GM20000 (cell line): ENCODE results near the gene B3GAT2.
A peak's percentile ranks its signal among the peaks of the same experiment; 100 is the strongest.

Experiments used
- DNase-seq: peaks from one replicate; pipeline ENCODE4 v3.0.0; 2012; ENCODE audit warnings: low spot score
- TF ChIP-seq, protein P1 (sequence below): IDR thresholded peaks from 2 replicates; pipeline ENCODE4 v1.5.1; 2012; ENCODE audit warnings: mild to moderate bottlenecking, control low read depth; ENCODE audit errors: extremely low read depth, missing control alignments

B3GAT2 gene

GRCh38 chr6:70900047-70900446 is 56.8 kb downstream of the B3GAT2 start:
- TF ChIP-seq, protein P1, sequence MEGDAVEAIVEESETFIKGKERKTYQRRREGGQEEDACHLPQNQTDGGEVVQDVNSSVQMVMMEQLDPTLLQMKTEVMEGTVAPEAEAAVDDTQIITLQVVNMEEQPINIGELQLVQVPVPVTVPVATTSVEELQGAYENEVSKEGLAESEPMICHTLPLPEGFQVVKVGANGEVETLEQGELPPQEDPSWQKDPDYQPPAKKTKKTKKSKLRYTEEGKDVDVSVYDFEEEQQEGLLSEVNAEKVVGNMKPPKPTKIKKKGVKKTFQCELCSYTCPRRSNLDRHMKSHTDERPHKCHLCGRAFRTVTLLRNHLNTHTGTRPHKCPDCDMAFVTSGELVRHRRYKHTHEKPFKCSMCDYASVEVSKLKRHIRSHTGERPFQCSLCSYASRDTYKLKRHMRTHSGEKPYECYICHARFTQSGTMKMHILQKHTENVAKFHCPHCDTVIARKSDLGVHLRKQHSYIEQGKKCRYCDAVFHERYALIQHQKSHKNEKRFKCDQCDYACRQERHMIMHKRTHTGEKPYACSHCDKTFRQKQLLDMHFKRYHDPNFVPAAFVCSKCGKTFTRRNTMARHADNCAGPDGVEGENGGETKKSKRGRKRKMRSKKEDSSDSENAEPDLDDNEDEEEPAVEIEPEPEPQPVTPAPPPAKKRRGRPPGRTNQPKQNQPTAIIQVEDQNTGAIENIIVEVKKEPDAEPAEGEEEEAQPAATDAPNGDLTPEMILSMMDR: no peak
- DNase-seq: no peak

GRCh38 chr6:70894001-70894400 is 62.9 kb downstream of the B3GAT2 start:
- DNase-seq: no peak
- TF ChIP-seq, protein P1: no peak

DNA sequence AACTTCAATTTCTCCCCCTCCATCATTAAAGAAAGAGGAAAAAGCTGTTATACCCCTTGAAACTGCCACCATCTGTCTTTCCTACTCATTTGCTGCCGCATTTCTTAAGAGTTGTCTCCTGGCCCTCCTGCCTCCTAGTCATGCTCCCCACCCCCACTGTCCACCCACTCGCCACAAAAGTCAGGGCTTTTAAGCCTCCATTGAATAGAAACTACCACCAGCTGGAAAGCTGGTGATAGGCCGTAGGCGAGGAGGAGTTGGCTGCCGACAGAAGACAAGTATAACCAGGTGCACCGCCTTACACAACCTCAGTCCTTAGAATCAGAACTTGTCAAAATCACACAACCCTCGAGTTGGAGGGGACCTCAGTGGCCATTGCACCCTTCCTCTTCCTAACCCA is 67.6 kb downstream of the B3GAT2 start:
- TF ChIP-seq, protein P1: no peak

GRCh38 chr6:70886661-70887060 is 70.2 kb downstream of the B3GAT2 start:
- TF ChIP-seq, protein P1: no peak
- no peak for DNase-seq

More for the DNA sequence above, 67.6 kb downstream of the B3GAT2 start:
- no peak for DNase-seq

GRCh38 chr6:70886071-70886470 is 70.8 kb downstream of the B3GAT2 start:
- TF ChIP-seq, protein P1: no peak
- DNase-seq: no peak

DNA sequence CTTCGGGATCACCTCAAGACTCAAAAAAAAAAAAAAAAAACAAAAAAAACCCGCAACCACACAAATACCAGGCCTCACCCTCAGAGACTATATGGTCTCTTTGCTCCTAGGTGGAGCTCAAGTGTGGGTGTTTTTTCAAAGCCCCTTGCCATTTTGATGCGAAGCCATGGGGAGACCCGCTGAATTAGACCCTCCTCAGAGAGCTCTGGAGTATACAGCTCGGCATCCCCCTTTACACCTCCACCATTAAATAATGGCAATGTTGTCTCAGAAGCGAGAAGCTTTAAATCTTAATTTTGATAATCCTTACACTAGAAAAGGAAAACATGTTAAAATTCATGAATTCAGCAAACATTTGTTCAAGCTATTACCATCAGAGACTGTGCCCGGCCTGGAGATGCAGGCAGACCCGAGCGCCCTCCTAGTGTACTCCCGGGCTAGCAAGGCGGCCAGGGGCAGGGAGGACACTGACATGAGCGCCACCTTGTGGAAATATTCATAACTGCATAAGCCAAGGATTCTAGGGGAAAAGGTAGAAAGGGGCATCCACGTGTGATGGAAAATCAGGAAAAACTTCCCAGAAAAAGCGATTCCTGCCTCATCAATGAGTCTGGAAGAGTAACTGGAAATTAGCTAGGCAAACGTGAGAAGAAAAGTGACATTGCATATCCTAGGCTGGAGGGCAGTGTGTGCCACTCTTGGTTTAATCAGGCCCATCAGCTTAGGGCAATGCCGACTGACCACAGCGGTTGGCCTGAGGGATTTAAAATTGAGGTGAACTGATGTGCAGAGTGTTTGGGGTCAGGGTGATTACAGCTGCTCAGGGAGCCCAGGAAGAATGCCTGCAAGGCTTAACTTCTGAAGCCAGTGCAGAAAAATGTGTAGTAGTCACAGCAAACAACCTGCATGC is 72.5 kb downstream of the B3GAT2 start:
- peak; percentile 78 for DNase-seq
- TF ChIP-seq, protein P1: peak; percentile 84

GRCh38 chr6:70879496-70879895 is 77.4 kb downstream of the B3GAT2 start:
- TF ChIP-seq, protein P1: no peak

More at GRCh38 chr6:70879496-70879895, 77.4 kb downstream of the B3GAT2 start:
- no peak for DNase-seq
